GM21717 (cell line): ENCODE results near the gene SRGAP2B.
"Not testable (repeated sequence)": the region's sequence is repeated elsewhere in the genome, so short reads cannot be mapped to it uniquely, and the experiment has no call there.

Experiments used
- ATAC-seq: cut with Tn5 transposase; IDR thresholded peaks from one replicate; pipeline ENCODE4 v1.9.1; 2021; ENCODE audit warnings: mild to moderate bottlenecking, moderate library complexity; ENCODE audit not compliant: unreplicated experiment

SRGAP2B gene

DNA sequence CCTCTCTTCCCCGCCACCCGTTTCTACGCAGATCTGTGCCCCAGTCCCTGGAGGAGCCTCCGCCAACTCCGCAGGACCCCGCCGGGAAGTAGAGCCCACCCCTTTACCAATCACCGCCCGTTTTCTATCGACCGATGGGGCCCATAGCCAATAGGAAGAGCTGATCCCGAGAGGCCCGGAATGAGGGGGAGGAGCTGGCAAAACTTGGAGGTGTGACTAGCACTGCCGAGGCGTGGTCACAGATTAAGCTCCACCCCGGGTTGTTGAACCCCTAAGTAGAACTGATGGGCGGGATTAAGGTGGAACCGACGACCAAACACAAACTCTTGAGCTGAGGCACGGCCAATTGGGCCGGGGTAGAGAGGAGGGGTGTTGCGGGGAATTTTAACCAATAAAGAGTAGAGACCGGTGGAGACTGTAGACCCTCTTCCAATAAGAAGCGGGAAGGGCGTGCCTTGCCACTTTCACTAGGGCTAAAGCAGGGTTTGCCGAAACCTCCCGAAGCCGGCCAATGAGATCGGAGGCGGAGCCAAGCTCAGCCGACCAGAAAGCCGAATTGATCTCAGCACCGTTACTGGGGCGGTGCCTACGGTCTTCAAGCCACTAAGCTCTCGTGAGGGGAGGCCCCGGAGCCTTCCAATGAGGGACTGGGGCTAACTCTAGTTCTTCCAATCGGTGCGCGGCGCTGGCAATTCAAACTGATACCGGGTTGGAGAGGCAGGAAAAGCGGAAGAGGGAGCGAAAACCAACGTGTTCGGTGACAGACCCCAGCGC is at the start of gene SRGAP2B, which contains the start of gene FAM72D:
Gene SRGAP2B, minus strand, starts transcription at position 45 of the 774 bp plus-strand sequence. CDS start 2,427 bp downstream, outside the sequence.
Gene FAM72D, plus strand, starts transcription at position 691 of the 774 bp plus-strand sequence. CDS start 874 bp downstream, outside the sequence.
- ATAC-seq = peak; percentile 86

DNA sequence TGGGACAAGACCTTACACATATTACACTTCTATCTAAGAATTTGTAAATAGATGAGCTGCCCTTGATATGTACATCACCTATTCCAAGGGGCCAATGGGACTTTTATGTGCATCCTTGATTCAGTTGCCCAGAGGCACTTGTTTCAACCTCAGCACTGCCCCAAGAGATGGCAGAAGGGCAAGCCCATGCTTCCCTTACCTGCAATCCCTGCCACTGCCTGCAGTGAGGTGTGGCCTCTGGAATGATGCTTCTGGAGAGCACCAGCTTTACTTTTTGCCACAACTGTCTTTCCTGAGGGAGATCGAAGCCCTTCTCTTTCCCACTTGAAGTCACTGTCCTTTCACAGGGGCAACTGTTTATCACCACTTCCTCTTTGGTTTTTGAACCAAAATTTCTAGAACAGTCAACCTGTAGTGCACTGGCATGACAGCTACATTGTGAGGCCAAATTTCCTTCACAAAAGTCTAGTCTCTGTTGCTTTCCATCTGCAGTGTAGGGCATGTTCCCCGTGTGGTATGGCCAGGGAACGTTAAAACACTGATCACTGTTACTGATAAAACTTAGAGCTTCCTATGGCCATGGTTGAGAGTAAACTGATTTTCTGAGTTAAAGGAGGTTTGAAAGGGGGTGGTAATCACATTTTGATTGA is 49.3 kb upstream of the SRGAP2B start:
- ATAC-seq = not testable (repeated sequence)

DNA sequence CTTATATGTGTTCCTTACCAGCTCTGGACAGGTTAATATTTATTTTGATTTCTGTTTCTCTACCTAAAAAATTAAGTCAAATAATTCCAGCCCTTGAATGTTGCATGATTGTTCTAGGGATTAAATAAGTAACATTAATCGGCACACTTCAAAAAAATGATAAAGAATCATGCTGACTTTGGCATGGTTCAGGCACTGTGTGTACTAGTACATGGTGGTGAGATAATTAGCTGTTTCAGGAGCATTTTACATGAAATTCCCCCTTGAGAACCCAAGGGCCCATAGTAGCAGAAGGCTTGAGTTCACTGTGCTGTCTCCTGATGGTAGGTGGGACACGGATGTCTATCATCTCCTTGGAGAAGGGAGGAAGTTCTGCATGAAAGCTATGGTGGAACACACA is 45.4 kb upstream of the SRGAP2B start:
- not testable (repeated sequence) for ATAC-seq

DNA sequence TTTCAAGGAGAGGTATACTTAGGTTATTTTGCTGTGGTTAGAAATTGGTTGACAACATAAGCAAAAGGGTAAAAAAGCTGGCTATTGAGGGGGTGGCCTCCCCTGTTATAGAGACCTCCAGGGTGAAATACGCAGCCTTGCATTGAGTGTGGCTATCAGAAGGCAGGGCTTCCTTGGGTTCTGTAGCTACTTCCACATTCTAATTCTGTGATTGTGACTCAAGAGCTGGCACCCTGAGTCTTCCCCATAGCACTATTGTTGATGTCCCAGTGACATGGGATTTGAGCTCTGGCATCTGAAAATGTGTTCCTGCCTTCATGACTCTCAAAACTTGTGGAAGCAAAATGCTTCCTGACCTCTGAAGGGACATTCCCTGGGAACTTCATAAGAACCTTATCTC is 39.3 kb upstream of the SRGAP2B start:
- not testable (repeated sequence) for ATAC-seq

DNA sequence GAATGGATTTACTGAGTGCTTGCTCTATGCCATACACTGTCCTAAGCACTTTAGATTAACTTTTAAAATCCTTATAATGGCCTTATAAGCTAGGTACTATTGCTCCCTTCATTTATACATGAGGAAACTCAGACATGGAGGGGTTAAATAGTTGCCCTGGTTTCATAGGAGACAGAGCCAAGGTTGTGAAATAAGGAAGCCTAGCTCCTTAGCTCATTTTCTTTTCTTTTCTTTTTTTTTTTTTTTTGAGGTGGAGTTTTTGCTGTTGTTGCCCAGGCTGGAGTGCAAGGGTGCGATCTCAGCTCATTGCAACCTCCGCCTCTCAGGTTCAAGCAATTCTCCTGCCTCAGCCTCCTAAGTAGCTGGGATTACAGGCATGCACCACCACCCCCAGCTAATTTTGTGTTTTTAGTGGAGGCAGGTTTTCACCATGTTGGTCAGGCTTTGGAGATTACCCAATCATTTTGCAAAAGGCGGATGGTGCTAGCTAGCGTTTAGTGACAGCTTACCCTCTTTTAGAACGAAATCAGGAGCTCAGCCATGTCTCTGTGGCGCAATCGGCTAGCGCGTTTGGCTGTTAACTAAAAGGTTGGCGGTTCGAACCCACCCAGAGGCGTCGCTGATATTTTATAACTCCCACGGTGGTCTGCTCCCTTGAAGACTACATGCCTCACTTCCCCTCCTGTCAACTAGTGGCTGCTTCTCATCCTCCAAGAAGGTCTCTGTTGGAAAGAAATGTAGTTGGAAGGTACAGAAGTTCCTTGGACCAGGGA is 33.8 kb upstream of the SRGAP2B start:
- ATAC-seq = not testable (repeated sequence)

DNA sequence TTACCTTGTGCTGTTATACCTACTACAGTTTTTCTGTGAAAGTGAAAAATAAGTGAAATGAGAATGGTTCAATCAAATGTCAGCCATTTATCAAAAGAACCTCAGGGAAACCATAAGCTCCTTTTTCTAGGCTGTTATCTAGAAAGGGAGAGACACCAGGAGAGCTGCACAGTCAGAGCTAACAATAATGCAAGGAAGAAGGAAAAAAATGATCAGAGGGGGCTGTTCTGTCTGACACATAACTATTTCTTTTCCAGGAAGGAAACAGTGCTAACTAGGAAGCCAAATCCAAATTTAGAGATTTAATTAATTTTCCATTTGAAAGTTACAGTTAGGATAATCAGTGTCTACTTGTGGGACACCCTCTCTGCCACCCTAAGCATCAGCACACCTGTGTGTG is 32.0 kb upstream of the SRGAP2B start:
- not testable (repeated sequence) for ATAC-seq

DNA sequence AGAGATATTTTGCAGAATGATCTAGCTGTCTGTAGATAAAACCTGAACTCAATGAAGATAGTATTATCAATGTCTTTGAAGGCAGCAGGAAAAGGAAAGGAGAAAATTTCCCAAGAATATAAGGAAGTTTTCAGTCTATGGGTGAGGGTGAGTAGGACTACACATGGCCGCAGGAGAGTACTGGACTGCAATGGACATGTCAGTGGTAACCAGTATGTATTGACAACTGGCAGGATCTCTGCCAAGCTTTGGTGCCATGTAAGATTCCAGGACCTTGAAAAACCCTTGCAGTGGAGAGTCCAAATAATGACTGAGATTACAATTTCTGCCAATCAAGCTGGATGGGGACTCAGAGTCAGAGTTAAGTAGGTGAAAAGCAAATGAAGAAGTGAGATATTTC is 30.0 kb upstream of the SRGAP2B start:
- ATAC-seq = not testable (repeated sequence)

DNA sequence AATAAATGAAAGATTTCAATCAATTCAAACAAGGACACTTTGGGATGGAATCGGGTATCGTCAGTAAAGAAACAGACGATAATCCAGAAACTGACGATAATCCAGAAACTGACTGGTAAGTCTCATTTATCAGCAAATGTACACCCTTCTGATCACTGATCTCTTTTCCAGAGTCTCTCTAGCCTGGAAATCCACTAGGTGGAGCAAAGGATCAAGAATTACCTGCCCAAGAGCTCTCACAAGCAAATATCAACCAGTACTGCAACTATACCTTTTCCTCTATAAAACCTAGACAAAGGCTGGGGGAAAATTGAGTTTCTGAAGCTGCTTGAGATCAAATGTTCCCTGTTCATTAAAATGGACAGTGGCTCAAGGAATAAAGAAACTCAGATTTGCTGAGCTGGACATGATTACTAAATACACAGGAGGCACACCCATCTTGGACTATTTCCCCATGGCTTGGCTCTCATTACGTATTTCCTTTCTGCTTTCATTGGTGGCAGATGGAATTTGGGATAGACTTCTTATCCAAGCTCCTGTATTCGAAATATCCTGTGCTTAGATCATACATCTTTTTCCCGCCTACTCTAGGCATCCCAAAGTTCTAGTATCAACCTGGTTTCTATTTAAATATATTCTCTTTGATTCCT is 29.0 kb upstream of the SRGAP2B start:
- not testable (repeated sequence) for ATAC-seq

DNA sequence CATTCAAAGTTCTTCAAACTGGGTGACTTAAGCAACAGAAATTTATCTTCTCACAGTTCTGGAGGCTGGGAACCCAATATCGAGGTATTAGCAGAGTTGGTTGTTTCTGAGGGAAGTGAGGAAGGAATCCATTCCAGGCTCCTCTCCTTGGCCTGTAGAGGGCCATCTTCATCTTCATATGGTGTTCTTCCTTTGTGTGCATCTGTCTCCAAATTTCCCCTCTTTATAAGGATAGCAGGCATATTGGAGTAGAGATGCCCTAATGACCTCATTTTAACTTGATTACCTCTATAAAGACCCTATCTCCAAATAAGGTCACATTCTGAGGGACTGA is 27.9 kb upstream of the SRGAP2B start:
- not testable (repeated sequence) for ATAC-seq

DNA sequence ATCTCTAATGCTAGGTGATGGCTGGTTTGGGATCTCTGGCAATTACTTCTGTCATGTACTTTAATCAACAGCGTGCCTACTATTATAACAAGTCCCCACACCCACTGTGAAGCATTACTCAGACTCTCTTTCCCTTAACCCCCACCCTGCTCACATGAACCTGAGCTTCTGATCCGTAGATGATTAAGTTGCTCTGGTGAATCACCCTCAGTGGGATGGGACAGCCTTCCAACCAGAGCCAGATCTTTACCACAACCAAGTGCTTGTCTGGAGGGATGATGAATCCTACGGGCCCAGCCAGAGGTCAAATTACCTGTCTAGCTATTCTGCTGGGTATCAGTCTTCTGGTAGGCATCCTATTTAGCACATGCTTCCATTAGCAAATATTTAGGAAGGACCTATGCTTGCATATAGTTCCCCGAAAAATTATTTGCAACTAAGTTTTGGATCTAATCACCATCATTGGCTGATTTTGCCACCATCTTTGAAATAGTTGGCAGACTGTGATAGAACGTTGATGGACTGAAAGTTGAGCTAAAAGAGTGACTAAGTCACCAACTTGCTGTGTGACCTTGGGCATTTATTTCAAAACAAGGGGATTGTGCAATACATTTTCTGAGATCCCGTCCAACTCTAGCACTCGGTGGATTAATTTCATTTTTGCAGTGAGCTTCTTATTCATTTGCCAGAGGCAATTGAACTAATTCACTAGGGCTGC is 27.4 kb upstream of the SRGAP2B start:
- ATAC-seq = not testable (repeated sequence)

DNA sequence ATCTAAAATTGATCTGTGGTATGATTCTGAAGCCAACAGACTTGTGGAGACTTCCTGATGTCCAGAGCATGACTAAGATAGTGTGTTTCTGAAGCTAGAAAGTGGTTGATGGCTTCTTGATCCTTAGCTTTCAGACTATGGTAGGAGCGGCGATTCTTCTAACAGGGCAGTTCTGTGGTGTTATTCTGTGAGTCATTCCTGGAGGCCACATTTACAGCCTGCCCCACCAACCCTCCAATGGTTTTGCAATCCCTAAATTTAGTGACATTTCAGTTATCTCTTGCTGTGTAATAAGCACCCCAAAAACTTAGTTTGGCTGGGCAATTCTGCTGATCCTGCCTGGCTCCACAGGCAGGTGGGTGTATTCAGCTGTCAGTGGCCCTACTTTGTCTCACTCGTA is 24.7 kb upstream of the SRGAP2B start:
- not testable (repeated sequence) for ATAC-seq

DNA sequence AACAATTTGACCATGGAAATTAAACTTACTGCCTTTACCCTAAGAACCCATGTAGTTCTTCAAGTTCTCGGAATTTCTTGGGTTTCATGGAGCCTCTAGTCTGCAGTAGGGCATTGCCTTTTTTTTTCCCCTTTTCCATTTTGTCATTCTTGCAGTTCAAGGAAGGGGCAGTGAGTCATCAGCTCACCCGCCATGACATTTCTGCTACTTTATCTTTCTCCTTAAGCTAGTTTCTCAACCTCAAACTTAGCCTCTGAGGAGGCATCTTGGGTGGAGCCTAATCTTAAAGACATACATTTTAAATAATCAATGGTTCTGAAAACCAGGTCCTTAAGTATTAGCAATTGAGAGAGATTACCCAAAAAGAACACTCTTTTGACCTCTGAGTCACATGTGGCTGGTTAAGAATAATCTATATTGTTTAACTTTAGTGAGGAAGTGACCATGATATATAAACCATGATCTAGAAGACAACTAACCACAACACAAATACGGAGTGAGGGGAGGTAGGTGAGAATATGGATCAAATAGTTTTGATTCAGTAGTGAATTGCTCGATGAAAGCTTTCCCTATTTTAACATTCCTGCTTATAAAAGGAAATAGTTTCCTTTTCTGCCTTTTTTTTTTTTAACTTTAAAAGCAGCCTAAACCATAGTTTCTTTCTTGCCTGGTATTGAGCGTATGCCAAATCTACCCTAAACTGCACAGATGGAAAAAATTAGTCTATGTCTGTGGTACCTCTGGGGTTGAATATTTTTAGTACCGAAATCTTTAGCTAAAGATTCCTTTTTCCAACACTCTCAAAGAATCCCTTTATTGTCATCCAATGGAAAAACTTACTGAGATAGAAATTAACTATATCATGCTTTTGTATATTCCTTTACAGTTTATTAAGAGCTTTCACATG is 20.7 kb upstream of the SRGAP2B start:
- not testable (repeated sequence) for ATAC-seq

DNA sequence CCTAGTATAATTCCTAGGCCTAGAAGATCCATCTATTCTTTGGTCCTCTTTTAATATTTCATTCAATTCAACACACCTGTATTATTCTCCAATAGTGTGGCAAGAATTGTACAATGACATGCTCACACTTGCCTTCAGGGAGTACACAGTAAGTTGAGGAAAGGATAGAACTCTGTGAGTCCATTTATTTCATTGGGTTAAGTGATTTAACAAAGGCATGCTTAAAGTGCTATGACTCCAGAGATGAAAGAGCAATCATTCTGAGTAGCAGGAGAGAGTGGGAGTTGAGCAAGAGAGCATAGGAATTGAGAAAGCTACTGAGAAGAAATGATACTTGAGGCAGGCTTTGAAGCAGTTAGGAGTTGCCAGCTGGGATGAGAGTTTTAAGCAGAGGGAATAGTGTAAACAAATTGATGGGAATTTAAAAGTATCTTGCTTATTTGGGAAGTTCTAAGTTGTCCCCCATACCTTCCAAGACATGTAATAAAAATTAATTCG is 19.5 kb upstream of the SRGAP2B start:
- not testable (repeated sequence) for ATAC-seq

DNA sequence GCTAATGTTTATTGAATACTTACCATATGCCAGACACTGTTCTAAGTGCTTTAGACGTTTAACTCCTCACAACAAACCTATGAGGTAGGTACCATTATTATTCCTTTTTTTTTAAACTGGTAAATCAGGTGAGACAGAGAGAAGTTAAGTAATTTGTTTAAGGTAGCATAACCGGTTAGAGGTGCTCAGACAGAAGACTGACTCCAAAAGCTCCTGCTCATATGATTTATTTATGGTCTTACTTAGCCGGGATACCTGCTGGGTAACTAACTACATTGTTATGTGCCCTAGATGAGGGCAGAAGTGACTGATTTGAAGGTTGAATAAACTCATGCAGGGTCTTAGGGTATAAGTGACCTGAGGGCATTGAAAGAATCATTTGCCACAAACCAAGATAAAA is 17.6 kb upstream of the SRGAP2B start:
- not testable (repeated sequence) for ATAC-seq

DNA sequence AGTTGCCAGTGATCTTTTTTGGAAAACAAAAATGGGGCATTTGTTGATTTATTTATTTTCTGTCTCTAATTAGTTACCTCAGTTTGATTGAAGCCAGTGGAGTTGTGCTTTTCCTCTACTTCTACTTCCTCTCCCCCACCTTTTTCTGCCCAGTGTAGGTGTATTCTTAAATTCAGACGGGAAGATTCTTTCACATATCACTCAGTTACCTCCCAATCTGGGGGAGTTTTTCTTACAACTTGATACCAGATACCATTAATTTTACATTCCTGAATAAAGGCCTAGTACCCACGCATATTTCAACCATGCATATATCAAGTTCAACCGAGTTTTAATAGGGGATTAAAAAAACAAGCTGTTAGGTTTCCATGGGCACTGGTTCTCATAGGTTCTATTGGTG is 16.5 kb upstream of the SRGAP2B start:
- ATAC-seq = not testable (repeated sequence)

DNA sequence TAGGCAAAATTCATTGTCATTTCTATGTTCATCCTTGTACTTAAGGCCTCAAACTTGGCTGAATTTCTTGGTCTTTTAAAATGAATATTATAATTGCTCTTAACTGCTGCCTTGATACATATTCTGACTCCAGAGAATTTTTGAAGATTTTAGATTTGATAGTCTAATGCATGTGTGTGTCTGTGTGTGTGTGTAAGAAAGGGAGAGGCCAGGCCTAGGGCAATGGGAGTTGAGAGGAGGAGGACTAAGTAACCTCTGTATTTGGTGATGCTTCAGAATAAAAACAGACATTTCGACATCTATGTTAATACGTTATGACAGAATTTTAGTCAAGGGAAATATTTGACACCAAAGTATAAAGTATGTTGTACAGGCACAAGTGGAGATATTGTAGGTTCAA is 8.2 kb upstream of the SRGAP2B start:
- not testable (repeated sequence) for ATAC-seq

DNA sequence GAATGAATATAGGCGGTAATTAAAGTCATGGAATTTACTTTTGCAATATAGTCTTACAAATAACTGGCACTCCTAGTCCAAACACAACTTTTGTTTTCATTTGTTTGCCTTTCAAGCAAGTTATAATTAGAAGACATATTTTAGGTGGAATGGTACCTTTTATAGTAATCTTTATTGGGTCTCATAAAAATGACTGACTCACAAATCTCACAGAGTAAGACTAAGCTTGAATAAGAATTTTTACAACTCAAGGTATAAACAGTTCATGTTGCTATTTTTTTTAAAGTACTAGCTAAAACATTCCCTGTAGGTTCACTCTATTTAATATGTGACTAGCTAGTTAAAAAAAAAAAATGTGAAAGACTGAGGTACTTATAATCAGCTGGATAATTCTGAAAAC is 6.6 kb upstream of the SRGAP2B start:
- ATAC-seq = not testable (repeated sequence)

DNA sequence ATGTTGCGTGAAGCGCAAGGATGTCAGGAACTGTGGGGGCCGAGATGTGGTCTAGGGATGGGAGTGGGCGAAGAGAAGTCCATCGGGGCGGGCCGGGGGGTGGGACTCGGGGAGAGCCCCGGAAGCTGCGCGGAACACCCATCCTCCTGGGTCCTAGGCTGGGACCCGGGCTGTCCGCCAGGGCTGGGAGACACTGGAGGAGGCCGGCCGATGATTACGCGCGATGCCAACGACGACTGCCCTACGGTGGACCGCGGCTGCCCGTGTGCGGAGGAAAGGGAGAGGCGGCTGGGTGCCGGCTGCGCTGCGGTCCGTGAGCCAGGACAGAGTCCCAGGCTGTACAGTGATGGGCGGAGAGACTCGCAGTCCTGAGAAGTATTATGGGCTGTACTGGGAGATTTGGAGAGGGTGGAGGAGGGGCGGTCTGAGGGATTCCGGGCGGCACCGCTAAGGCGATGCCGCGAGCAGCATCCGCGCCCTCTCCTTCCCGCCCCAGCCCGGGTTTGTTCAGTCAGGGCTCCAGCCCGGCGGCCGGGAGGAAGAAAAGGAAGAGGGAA is 395 bp downstream of the SRGAP2B start:
- peak; percentile 9 for ATAC-seq
